ENCODE results near the gene UNC5A. TPM values are rescaled to one million over a fixed set of nuclear protein-coding genes. Genes with fewer than 3 reads are reported as not detected.

The UNC5A gene
- total RNA-seq, 1 donor from 2014 or later: not detected

GRCh38 chr5:176897263-176897662, 86.9 kb downstream of the UNC5A start:
- H3K27me3 ChIP-seq: no peaks in the 10 kb centered on the region
- H3K4me3 ChIP-seq: no peak overlapping the region
- H3K4me1 ChIP-seq: no peaks in the 10 kb centered on the region
- no peaks in the 10 kb centered on the region for H3K36me3 ChIP-seq
- DNase-seq (ENCODE audit: extremely low spot score in 2 of 2): no peak
- intact Hi-C loops (cut with DNase I): no loop called here
- H3K9me3 ChIP-seq: no peaks in the 10 kb centered on the region
- H3K27ac ChIP-seq: no peak overlapping the region
- TF ChIP-seq POLR2AphosphoS5 (IDR thresholded peaks at IDR 0.05; ENCODE audit: insufficient read depth in 1 of 2, low read depth in 1 of 2): no peak

- no peak for DNase-seq (ENCODE audit: extremely low spot score in 2 of 2)
- H3K27ac ChIP-seq: no peak within 1 kb of the TSS
- peaks cover 0 to 8% of the 10 kb centered on the region in 2 donors for H3K36me3 ChIP-seq
- intact Hi-C loops (cut with DNase I): no loop called here
- no peak for TF ChIP-seq POLR2A (IDR thresholded peaks at IDR 0.05)
- TF ChIP-seq CTCF (IDR thresholded peaks at IDR 0.05): no peak
- TF ChIP-seq POLR2AphosphoS5 (IDR thresholded peaks at IDR 0.05; ENCODE audit: insufficient read depth in 1 of 2, low read depth in 1 of 2): no peak
- no peaks in the 10 kb centered on the region for H3K4me1 ChIP-seq
- no peaks in the 10 kb centered on the region for H3K27me3 ChIP-seq
- H3K9me3 ChIP-seq: no peaks in the 10 kb centered on the region
- H3K4me3 ChIP-seq: no peak within 1 kb of the TSS
Measured at GRCh38 chr5:176899296-176899891, 89.0 kb downstream of the UNC5A start, which contains the start of gene HK3. HK3 (minus strand) TSS chr5:176899346; CDS start chr5:176896159, 3,187 bp downstream.

GRCh38 chr5:176899946-176900779, 89.8 kb downstream of the UNC5A start:
- H3K9me3 ChIP-seq: no peaks in the 10 kb centered on the region
- no peak for DNase-seq (ENCODE audit: extremely low spot score in 2 of 2)
- peaks cover 0 to 14% of the 10 kb centered on the region in 2 donors for H3K36me3 ChIP-seq
- no peak for TF ChIP-seq POLR2A (IDR thresholded peaks at IDR 0.05)
- TF ChIP-seq POLR2AphosphoS5 (IDR thresholded peaks at IDR 0.05; ENCODE audit: insufficient read depth in 1 of 2, low read depth in 1 of 2): no peak
- TF ChIP-seq CTCF (IDR thresholded peaks at IDR 0.05): no peak
- H3K4me3 ChIP-seq: no peak overlapping the region
- no peak overlapping the region for H3K27ac ChIP-seq
- no peaks in the 10 kb centered on the region for H3K4me1 ChIP-seq
- no peaks in the 10 kb centered on the region for H3K27me3 ChIP-seq
- intact Hi-C loops (cut with DNase I): no loop called here

GRCh38 chr5:176900780-176901204, 90.4 kb downstream of the UNC5A start:
- no peak overlapping the region for H3K27ac ChIP-seq
- TF ChIP-seq CTCF (IDR thresholded peaks at IDR 0.05): no peak
- TF ChIP-seq POLR2AphosphoS5 (IDR thresholded peaks at IDR 0.05; ENCODE audit: insufficient read depth in 1 of 2, low read depth in 1 of 2): no peak
- TF ChIP-seq POLR2A (IDR thresholded peaks at IDR 0.05): no peak
- no peaks in the 10 kb centered on the region for H3K9me3 ChIP-seq
- H3K4me3 ChIP-seq: no peak overlapping the region
- H3K4me1 ChIP-seq: no peaks in the 10 kb centered on the region
- intact Hi-C loops (cut with DNase I): no loop called here
- H3K36me3 ChIP-seq: peaks cover 0 to 20% of the 10 kb centered on the region in 2 donors
- no peaks in the 10 kb centered on the region for H3K27me3 ChIP-seq
- no peak for DNase-seq (ENCODE audit: extremely low spot score in 2 of 2)

- no peak overlapping the region for H3K27ac ChIP-seq
- DNase-seq (ENCODE audit: extremely low spot score in 2 of 2): no peak
- intact Hi-C loops (cut with DNase I): no loop called here
Measured at GRCh38 chr5:176901260-176902101, 91.1 kb downstream of the UNC5A start.

More at GRCh38 chr5:176901260-176902101, 91.1 kb downstream of the UNC5A start:
- no peaks in the 10 kb centered on the region for H3K4me1 ChIP-seq
- H3K9me3 ChIP-seq: no peaks in the 10 kb centered on the region
- no peak overlapping the region for H3K4me3 ChIP-seq
- peaks cover 0 to 27% of the 10 kb centered on the region in 2 donors for H3K36me3 ChIP-seq
- TF ChIP-seq POLR2AphosphoS5 (IDR thresholded peaks at IDR 0.05; ENCODE audit: insufficient read depth in 1 of 2, low read depth in 1 of 2) (no peak), CTCF (IDR thresholded peaks at IDR 0.05) (no peak), POLR2A (IDR thresholded peaks at IDR 0.05) (no peak)
- no peaks in the 10 kb centered on the region for H3K27me3 ChIP-seq
